HL-60 (cell line): ENCODE results near the gene QSOX2.

Source experiments
- DNase-seq, 2 experiments: peaks; one replicate each; pipeline ENCODE4 v3.0.0-alpha.2; 2010 to 2020; ENCODE audit warnings: low read depth in 1 of 2, low spot score in 1 of 2
- H3K27ac ChIP-seq: fragments of 250-450 bp; sonication (Bioruptor Pico); replicated peaks from 2 replicates; pipeline ENCODE4 v1.5.1; 2020; ENCODE audit warnings: mild to moderate bottlenecking, moderate library complexity
- H3K27me3 ChIP-seq: fragments of 250-450 bp; sonication (Bioruptor Pico); 2 replicates; pipeline ENCODE4 v1.5.1; 2021; ENCODE audit warnings: mild to moderate bottlenecking, moderate library complexity; ENCODE audit not compliant: insufficient read depth, poor library complexity, severe bottlenecking
- H3K4me3 ChIP-seq: replicated peaks from 2 replicates; pipeline ENCODE4 v1.5.1; 2011; ENCODE audit warnings: mild to moderate bottlenecking, control low read depth, low read length; ENCODE audit not compliant: insufficient read depth
- CTCF ChIP-seq: IDR thresholded peaks from one replicate; pipeline ENCODE4 v1.5.1; 2011; ENCODE audit warnings: low read length, control low read depth, inconsistent platforms; ENCODE audit not compliant: insufficient read depth
- GABPA ChIP-seq: IDR thresholded peaks from 2 replicates; pipeline ENCODE4 v1.6.1; 2012; ENCODE audit warnings: low read depth
- POLR2AphosphoS5 ChIP-seq: IDR thresholded peaks from 2 replicates; pipeline ENCODE4 v1.6.1; 2012; ENCODE audit warnings: low read depth
- REST ChIP-seq: IDR thresholded peaks from 2 replicates; pipeline ENCODE4 v1.6.1; 2012; ENCODE audit warnings: low read depth; ENCODE audit not compliant: insufficient replicate concordance
- SPI1 ChIP-seq: IDR thresholded peaks from 2 replicates; pipeline ENCODE4 v1.6.1; 2012; ENCODE audit warnings: low read depth, mild to moderate bottlenecking, borderline replicate concordance

The QSOX2 gene

DNA sequence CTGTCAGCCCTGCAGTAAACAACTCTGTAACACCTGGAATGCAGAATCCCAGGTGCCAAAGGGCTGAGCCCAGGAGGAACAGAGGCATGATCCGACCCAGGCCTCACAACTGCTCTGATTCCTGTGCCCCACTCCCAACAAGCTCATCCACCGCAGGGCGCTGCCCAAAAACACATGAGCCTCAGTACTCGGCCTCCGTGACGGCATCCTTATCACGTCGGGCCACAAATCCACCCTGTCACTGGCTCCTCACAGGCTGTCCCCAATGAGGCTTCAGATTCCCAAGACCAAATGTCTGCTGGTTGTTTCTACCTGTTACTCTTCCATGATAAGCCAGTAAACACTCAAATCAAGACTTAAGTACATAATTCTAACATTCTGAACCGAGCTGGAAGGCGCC lies 15.2 kb downstream of the QSOX2 start:
- TF ChIP-seq REST (no peak), CTCF (no peak), GABPA (no peak), POLR2AphosphoS5 (no peak), SPI1 (no peak)
- no peak overlapping the region for H3K4me3 ChIP-seq
- no peaks in the 10 kb centered on the region for H3K27me3 ChIP-seq
- H3K27ac ChIP-seq, result peak overlapping the region; percentile 88
- no peak for DNase-seq

GRCh38 chr9:136229096-136230065 lies 16.2 kb downstream of the QSOX2 start:
- peak in 1 of 2 experiments; percentile 66 for DNase-seq
- no peak for TF ChIP-seq CTCF
- TF ChIP-seq SPI1, result no peak
- TF ChIP-seq REST, result no peak
- peak; percentile 47; the same call in 1 of the 2 replicates for TF ChIP-seq POLR2AphosphoS5
- Histone ChIP-seq H3K4me3 (no peak overlapping the region), H3K27ac (peak overlapping the region; percentile 23; the same call in 1 of the 2 replicates), H3K27me3 (no peaks in the 10 kb centered on the region)

GRCh38 chr9:136228107-136228875 lies 17.3 kb downstream of the QSOX2 start:
- no peak for DNase-seq
- H3K27ac ChIP-seq, result no peak overlapping the region
- no peaks in the 10 kb centered on the region for H3K27me3 ChIP-seq
- no peak for TF ChIP-seq SPI1
- TF ChIP-seq REST, result no peak
- no peak overlapping the region for H3K4me3 ChIP-seq
